Measurements from ENCODE around the gene CRYBA1.

The CRYBA1 gene

GRCh38 chr17:29279397-29280070 lies 32.9 kb downstream of the CRYBA1 start:
- DNase-seq (no peak), ATAC-seq (no peak)

- no peak for DNase-seq
- ATAC-seq, result no peak
These were observed 36.8 kb downstream of the CRYBA1 start for GRCh38 chr17:29283496-29283895.

GRCh38 chr17:29283961-29284360 lies 37.3 kb downstream of the CRYBA1 start:
- ATAC-seq (no peak), DNase-seq (no peak)

GRCh38 chr17:29289852-29290251 lies 43.2 kb downstream of the CRYBA1 start:
- DNase-seq, result no peak
- ATAC-seq, result no peak

GRCh38 chr17:29291163-29291752 lies 44.6 kb downstream of the CRYBA1 start:
- no peak for ATAC-seq
- no peak for DNase-seq

GRCh38 chr17:29292071-29292991 lies 45.7 kb downstream of the CRYBA1 start:
- DNase-seq (peak; percentile 64), ATAC-seq (peak; percentile 5)

- DNase-seq (peak; percentile 73), ATAC-seq (peak; percentile 37)
These were observed 46.6 kb downstream of the CRYBA1 start for GRCh38 chr17:29292992-29293889.

- DNase-seq, result peak; percentile 98
- ATAC-seq, result peak; percentile 93
These were observed 47.4 kb downstream of the CRYBA1 start, which contains the start of gene NUFIP2 for GRCh38 chr17:29293890-29294579. Gene NUFIP2, minus strand, starts transcription at chr17:29294148. Its CDS starts 89 bp downstream, at chr17:29294059.

- DNase-seq (no peak), ATAC-seq (no peak)
These were observed 47.9 kb downstream of the CRYBA1 start for GRCh38 chr17:29294580-29294900.

GRCh38 chr17:29295420-29295819 lies 48.8 kb downstream of the CRYBA1 start:
- DNase-seq (no peak), ATAC-seq (no peak)

- no peak for DNase-seq
- no peak for ATAC-seq
These were observed 52.4 kb downstream of the CRYBA1 start for GRCh38 chr17:29299031-29299430.

- DNase-seq, result no peak
- no peak for ATAC-seq
These were observed 56.7 kb downstream of the CRYBA1 start for GRCh38 chr17:29303386-29303785.
